PFSK-1 (cell line): ENCODE results near the gene NEK2.

Experiments
- SIN3A ChIP-seq: IDR thresholded peaks from 2 replicates; pipeline ENCODE4 v1.6.1; 2012; ENCODE audit warnings: mild to moderate bottlenecking, low read length, moderate library complexity, borderline replicate concordance; ENCODE audit not compliant: insufficient read depth
- TAF1 ChIP-seq: IDR thresholded peaks from 2 replicates; pipeline ENCODE4 v1.6.1; 2012; ENCODE audit warnings: low read length, control low read depth, borderline replicate concordance; ENCODE audit not compliant: insufficient read depth

DNA sequence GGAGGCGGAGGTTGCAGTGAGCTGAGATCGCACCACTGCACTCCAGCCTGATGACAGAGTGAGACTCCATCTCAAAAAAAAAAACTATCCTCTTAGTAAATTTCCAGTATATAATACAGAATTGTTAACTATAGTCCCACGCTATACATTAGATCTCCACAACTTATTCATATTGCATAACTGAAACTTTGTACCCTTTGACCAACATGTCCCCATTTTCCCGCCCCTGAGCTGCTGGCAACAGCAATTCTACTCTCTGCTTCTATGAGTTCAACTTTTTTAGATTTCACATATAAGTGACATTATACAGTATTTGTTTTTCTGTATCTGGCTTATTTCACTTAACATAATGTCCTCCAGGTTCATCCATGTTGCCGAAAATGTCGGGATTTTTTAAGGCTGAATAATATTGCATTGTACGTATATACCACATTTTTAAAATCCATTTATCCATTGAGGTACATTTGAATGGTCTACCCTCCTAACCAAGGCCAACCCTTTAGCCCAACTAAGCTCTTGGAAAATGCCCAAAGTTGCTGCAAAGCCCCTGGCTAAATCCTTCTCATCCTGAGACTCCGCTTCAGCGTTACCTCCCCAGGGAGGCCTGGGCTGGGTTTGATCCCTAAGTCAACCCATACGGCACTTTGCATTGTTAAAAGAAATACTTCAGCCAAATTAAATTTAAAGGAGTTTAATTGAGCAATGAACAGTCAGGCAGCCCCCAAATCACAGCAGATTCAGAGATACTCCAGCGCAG is 34.2 kb downstream of the NEK2 start:
- TF ChIP-seq TAF1 (no peak), SIN3A (no peak)
